ENCODE results near the gene GARNL3. TPM values are rescaled to one million over a fixed set of nuclear protein-coding genes. Genes with fewer than 3 reads are reported as not detected.

Gene GARNL3
- total and polyA plus RNA-seq, 2 of the 13 experiments (the other 11 are each of a cell fraction or from before 2014, with no cell fraction given): 3.9 to 11.0 TPM

- peak; percentile 33 for TF ChIP-seq ZNF687 (CRISPR knock-in tag; IDR thresholded peaks at IDR 0.05)
Observed at GRCh38 chr9:127388037-127388855, 123.7 kb downstream of the GARNL3 start (continued).

- ChIA-PET POLR2A (interaction anchor here (0.7 to 4.6 kb wide), 11 partner anchors 9 to 1162 kb away, joined by 3 to 159 read pairs (median 3); partner anchors contain the start of genes LRSAM1, RPL12, SLC2A8 and ZNF79), CTCF (ENCODE audit: low intra/inter-chr PET ratio, low total read pairs) (no interaction called here)
- ATAC-seq: peak; percentile 12; the same call in 1 of the 3 replicates
- 0 out of 2 replicates have a peak, but pooled peaks have one; percentile 32 for TF ChIP-seq ESRRA (CRISPR knock-in tag; IDR thresholded peaks at IDR 0.05; ENCODE audit: low read depth)
- no peak for TF ChIP-seq ARID4A (CRISPR knock-in tag; IDR thresholded peaks at IDR 0.05; ENCODE audit: borderline replicate concordance)
- no peak for TF ChIP-seq THAP11 (CRISPR knock-in tag; IDR thresholded peaks at IDR 0.05)
- TF ChIP-seq SPEN (CRISPR knock-in tag; IDR thresholded peaks at IDR 0.05; ENCODE audit: low read depth): no peak
- TF ChIP-seq ZHX1 (CRISPR knock-in tag; IDR thresholded peaks at IDR 0.05; ENCODE audit: low read depth): no peak
- TF ChIP-seq KLF11 (CRISPR knock-in tag; IDR thresholded peaks at IDR 0.05): no peak
- peak; percentile 43 for TF ChIP-seq POLR2G (IDR thresholded peaks at IDR 0.05; ENCODE audit: low read depth, low read length)
- no peak for TF ChIP-seq AHR (CRISPR knock-in tag; IDR thresholded peaks at IDR 0.05)
- no peak for TF ChIP-seq ZFP1 (CRISPR knock-in tag; IDR thresholded peaks at IDR 0.05)
Observed at GRCh38 chr9:127388856-127389238, 124.3 kb downstream of the GARNL3 start.

More at GRCh38 chr9:127388856-127389238, 124.3 kb downstream of the GARNL3 start:
- in situ Hi-C loops (cut with HindIII; ENCODE audit: extremely low pct_ligation_motif_present, low pct_unique_long_range_greater_than_20kb) (no loop called here), intact Hi-C loops (cut with micrococcal nuclease; ENCODE audit: unreplicated experiment) (loop anchor here (1.0 kb wide), 1 partner anchor 8 kb away; the partner anchor contains the start of gene SLC2A8)
- Histone ChIP-seq H3K79me2 (ENCODE audit: insufficient read depth, low read length) (no peaks in the 10 kb centered on the region), H3K27ac (ENCODE audit: extremely low read length, insufficient read depth, low read length) (peak overlapping the region; percentile 92), H3K4me3 (replicated peaks in 1 of 3; ENCODE audit: insufficient read depth in 1 of 3, low read depth in 2 of 3, low read length in 3 of 3) (peak overlapping the region; percentile 13 to 42 (median 23); a peak in 2 of 6 replicates), H3K4me1 (ENCODE audit: insufficient read depth, low read length) (peaks cover 66% of the 10 kb centered on the region), H3K4me2 (ENCODE audit: low read depth, low read length) (peak overlapping the region; percentile 86), H3K36me3 (replicated peaks in 1 of 2; ENCODE audit: control insufficient read depth in 1 of 2, insufficient read depth in 2 of 2, low read length in 2 of 2) (no peaks in the 10 kb centered on the region), H2AFZ (ENCODE audit: low read length) (no peak overlapping the region), H3K9ac (ENCODE audit: insufficient read depth, low read depth, low read length) (peak overlapping the region; percentile 77), H3K27me3 (ENCODE audit: control insufficient read depth in 1 of 2, insufficient read depth in 2 of 2, low read length in 2 of 2) (no peaks in the 10 kb centered on the region), H3K9me3 (ENCODE audit: low read length) (no peaks in the 10 kb centered on the region), H4K20me1 (ENCODE audit: insufficient read depth, low read length) (no peaks in the 10 kb centered on the region)
- BruUV-seq (replicated peaks): TSS peak; percentile 95
- no peak for FAIRE-seq
- under 1% methylated on average over 6 of the region's 6 CpGs for WGBS (ENCODE audit: low lambda C conversion rate)
- DNase-seq (ENCODE audit: low spot score): peak; percentile 35
